RPMI8226 (cell line): ENCODE data around the gene HS6ST3.
"Not testable (repeated sequence)": the region's sequence is repeated elsewhere in the genome, so short reads cannot be mapped to it uniquely, and the experiment has no call there.

Experiments used
- DNase-seq: peaks from one replicate; pipeline ENCODE4 v3.0.0-alpha.2; 2015

HS6ST3 gene

GRCh38 chr13:96093296-96094006 is 3.5 kb downstream of the HS6ST3 start:
- no peak for DNase-seq

GRCh38 chr13:96100457-96101220 is 10.7 kb downstream of the HS6ST3 start:
- no peak for DNase-seq

- DNase-seq: no peak
Observed at GRCh38 chr13:96104516-96104915, 14.6 kb downstream of the HS6ST3 start.

- DNase-seq: not testable (repeated sequence)
Observed at GRCh38 chr13:96108072-96108471, 18.2 kb downstream of the HS6ST3 start.

GRCh38 chr13:96109125-96109524 is 19.2 kb downstream of the HS6ST3 start:
- no peak for DNase-seq

GRCh38 chr13:96112936-96113335 is 23.0 kb downstream of the HS6ST3 start:
- no peak for DNase-seq

- not testable (repeated sequence) for DNase-seq
Observed at GRCh38 chr13:96115368-96115767, 25.5 kb downstream of the HS6ST3 start.

GRCh38 chr13:96119921-96120320 is 30.0 kb downstream of the HS6ST3 start:
- DNase-seq: no peak

- no peak for DNase-seq
Observed at GRCh38 chr13:96130818-96131340, 41.0 kb downstream of the HS6ST3 start.

GRCh38 chr13:96141032-96141431 is 51.1 kb downstream of the HS6ST3 start:
- no peak for DNase-seq

- no peak for DNase-seq
Observed at GRCh38 chr13:96159725-96160124, 69.8 kb downstream of the HS6ST3 start.

- DNase-seq: no peak
Observed at GRCh38 chr13:96161141-96161540, 71.2 kb downstream of the HS6ST3 start.

- no peak for DNase-seq
Observed at GRCh38 chr13:96165840-96166239, 75.9 kb downstream of the HS6ST3 start.

GRCh38 chr13:96172066-96172465 is 82.2 kb downstream of the HS6ST3 start:
- no peak for DNase-seq

GRCh38 chr13:96178759-96179158 is 88.9 kb downstream of the HS6ST3 start:
- no peak for DNase-seq

- no peak for DNase-seq
Observed at GRCh38 chr13:96179309-96179708, 89.4 kb downstream of the HS6ST3 start.

GRCh38 chr13:96181911-96182310 is 92.0 kb downstream of the HS6ST3 start:
- DNase-seq: no peak

- DNase-seq: no peak
Observed at GRCh38 chr13:96185818-96186217, 95.9 kb downstream of the HS6ST3 start.

- DNase-seq: no peak
Observed at GRCh38 chr13:96191367-96191766, 101.5 kb downstream of the HS6ST3 start.

- no peak for DNase-seq
Observed at GRCh38 chr13:96193728-96194310, 103.9 kb downstream of the HS6ST3 start.

GRCh38 chr13:96198038-96198437 is 108.1 kb downstream of the HS6ST3 start:
- DNase-seq: no peak

GRCh38 chr13:96199315-96199714 is 109.4 kb downstream of the HS6ST3 start:
- DNase-seq: no peak

- DNase-seq: no peak
Observed at GRCh38 chr13:96200810-96201209, 110.9 kb downstream of the HS6ST3 start.

GRCh38 chr13:96202315-96202714 is 112.4 kb downstream of the HS6ST3 start:
- DNase-seq: no peak
